Right atrium auricular region (tissue), 2 donors: ENCODE data around the gene GAL3ST2. TPM values are rescaled to one million over a fixed set of nuclear protein-coding genes. Genes with fewer than 3 reads are reported as not detected.

ENCODE experiments used
- DNase-seq: peaks from one replicate; pipeline ENCODE4 v3.0.0-alpha.2; 2019; ENCODE audit warnings: low spot score
- H3K27ac ChIP-seq, 2 donors: fragments of 200-600 bp; sonication (generic); 1 replicate in 1 of 2; 2 replicates in 1 of 2; pipeline ENCODE4 v1.5.1; 2016 to 2019
- H3K27me3 ChIP-seq, 2 donors: fragments of 200-600 bp; sonication (generic); one replicate each; pipeline versions ENCODE4 v1.5.1 to v1.6.0; 2017 to 2019
- H3K36me3 ChIP-seq: fragments of 200-600 bp; sonication (generic); one replicate; pipeline ENCODE4 v1.5.1; 2016
- H3K4me1 ChIP-seq, 2 donors: fragments of 200-600 bp; sonication (generic); one replicate each; pipeline versions ENCODE4 v1.5.1 to v1.6.0; 2017 to 2019
- H3K4me3 ChIP-seq, 2 donors: fragments of 200-600 bp; sonication (generic); 1 replicate in 1 of 2; 2 replicates in 1 of 2; pipeline ENCODE4 v1.5.1; 2017 to 2019; ENCODE audit warnings: mild to moderate bottlenecking in 1 of 2, moderate library complexity in 1 of 2
- H3K9me3 ChIP-seq, 2 donors: fragments of 200-600 bp; sonication (generic); one replicate each; pipeline ENCODE4 v1.5.1; 2019
- CTCF ChIP-seq, 2 donors: fragments of 200-600 bp; sonication (generic); IDR thresholded peaks; one replicate each; pipeline ENCODE4 v1.5.1; 2019; ENCODE audit warnings: antibody characterized with exemption in 2 of 2
- total RNA-seq, 2 donors: library from RNA; depleted of rRNA; stranded (reverse); fragments of >200 nt; gene quantifications; one replicate each; pipeline ENCODE4 v1.1.0, GENCODE V29; 2016

Gene GAL3ST2
- total RNA-seq, 2 donors from 2014 or later = 0.56 to 1.1 TPM

GRCh38 chr2:241770936-241771285, 5.7 kb upstream of the GAL3ST2 start:
- Histone ChIP-seq H3K36me3 (no peaks in the 10 kb centered on the region), H3K4me3 (no peak overlapping the region), H3K4me1 (no peaks in the 10 kb centered on the region), H3K9me3 (no peaks in the 10 kb centered on the region), H3K27me3 (no peaks in the 10 kb centered on the region), H3K27ac (no peak overlapping the region)
- DNase-seq = no peak
- TF ChIP-seq CTCF (IDR thresholded peaks at IDR 0.05) = no peak

DNA sequence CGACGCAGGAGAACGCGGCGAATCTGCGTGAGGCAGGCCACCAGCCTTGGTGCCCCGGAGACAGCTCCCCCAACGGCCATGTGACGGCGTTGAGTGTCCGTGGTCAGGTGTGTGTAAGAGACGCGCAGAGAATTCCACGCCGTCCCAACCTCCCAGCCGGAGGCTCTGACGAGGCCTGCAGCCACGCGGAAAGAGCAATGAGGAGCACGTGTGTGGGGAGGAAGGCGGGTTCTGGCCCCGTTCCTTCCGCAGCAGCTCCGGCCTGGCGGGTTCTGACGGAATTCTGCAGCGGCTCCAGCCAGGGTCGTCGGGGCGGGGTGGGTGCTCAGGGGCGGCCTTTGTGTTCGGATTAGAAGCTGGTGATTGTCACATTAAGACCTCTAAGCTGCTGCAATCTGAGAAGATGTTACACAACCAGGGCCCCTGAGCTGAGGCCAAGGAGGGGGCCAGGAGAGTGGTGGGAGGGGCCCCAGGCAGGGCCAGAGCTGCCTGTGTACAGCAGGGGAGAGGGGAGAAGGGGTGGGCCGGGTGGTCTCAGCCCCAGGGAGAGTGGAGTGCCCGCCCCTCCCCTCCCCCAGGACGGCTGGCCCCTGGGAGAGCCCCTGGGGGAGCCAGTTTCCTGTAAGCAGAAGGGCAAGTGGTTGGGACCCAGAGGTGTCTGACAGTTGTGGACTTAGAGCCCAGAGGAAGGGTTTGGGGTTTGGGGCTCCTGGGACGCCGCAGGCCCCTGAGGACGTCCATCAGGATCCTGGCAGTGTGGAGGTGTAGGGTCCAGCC, 5.1 kb upstream of the GAL3ST2 start:
- no peaks in the 10 kb centered on the region for H3K27me3 ChIP-seq
- H3K9me3 ChIP-seq = no peaks in the 10 kb centered on the region
- no peaks in the 10 kb centered on the region for H3K36me3 ChIP-seq
- no peaks in the 10 kb centered on the region for H3K4me1 ChIP-seq
- peak; percentile 57 for DNase-seq
- no peak overlapping the region for H3K4me3 ChIP-seq
- H3K27ac ChIP-seq = no peak overlapping the region
- no peak for TF ChIP-seq CTCF (IDR thresholded peaks at IDR 0.05)

DNA sequence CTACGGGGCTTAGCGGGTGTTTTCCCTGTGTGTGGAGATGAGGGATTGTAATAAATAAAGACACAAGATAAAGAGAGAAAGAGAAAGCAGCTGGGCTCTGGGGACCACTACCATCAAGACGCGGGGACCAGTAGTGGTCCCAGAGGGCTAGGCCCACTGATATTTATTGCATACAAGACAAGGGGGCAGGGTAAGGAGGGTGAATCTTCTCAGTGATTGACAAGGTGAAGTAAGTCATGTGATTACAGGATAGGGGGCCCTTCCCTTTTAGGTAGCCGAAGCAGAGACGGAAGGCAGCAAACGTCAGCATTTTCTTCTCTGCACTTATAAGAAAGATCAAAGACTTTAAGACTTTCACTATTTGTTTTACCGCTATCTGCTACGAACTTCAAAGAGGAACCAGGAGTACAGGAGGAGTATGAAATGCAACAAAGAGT, 4.5 kb upstream of the GAL3ST2 start:
- Histone ChIP-seq H3K9me3 (no peaks in the 10 kb centered on the region), H3K27ac (no peak overlapping the region), H3K36me3 (no peaks in the 10 kb centered on the region), H3K4me1 (no peaks in the 10 kb centered on the region), H3K27me3 (no peaks in the 10 kb centered on the region), H3K4me3 (no peak overlapping the region)
- peak; percentile 46 for DNase-seq
- no peak for TF ChIP-seq CTCF (IDR thresholded peaks at IDR 0.05)

DNA sequence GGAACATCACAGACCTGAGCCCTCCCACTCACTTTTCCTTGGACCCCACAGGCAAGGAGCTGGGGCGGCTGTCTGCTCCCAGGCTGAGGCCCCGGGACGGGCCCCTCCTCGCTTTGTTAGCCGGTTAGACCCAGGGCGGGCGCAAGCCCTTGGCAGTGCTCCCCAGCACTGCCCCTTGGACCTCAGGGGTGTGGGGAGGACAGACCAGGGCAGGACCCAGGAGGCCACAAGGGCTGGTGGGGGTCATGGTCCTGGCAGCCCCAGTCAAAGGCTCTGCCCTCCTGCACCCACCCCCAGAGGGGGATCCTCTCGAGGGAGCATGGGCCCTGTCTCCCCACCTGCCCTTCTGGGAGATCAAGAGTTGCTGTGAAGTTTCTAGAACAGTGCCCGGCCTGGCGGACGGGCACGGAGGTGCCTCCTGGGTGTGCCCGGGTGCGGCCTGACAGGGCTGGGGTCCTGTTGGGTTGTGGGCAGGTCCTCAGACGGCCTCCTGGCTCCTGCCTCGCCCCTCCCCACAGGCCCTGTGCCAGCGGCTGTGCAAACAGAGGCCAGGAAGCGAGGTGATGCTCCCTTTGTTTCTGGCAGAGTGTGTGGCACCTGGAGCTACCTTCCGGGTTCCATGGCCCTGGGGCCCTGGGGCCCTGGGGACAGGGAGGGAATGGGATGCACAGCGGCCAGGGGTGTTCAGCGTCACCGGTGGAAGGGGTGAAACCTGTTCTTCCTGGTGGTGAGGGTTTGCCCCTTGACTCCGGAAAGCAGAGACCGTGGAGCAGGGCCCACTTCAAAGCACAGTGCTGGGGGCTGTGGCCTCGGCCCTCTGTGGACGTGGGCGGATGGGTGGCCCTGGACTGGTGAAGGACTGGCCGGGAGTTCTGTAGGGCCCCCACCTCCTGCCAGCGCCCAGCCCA, 2.9 kb upstream of the GAL3ST2 start:
- H3K4me3 ChIP-seq = no peak overlapping the region
- H3K27me3 ChIP-seq = no peaks in the 10 kb centered on the region
- H3K27ac ChIP-seq = no peak overlapping the region
- no peaks in the 10 kb centered on the region for H3K36me3 ChIP-seq
- H3K9me3 ChIP-seq = no peaks in the 10 kb centered on the region
- TF ChIP-seq CTCF (IDR thresholded peaks at IDR 0.05) = no peak
- peak; percentile 48 for DNase-seq
- no peaks in the 10 kb centered on the region for H3K4me1 ChIP-seq

DNA sequence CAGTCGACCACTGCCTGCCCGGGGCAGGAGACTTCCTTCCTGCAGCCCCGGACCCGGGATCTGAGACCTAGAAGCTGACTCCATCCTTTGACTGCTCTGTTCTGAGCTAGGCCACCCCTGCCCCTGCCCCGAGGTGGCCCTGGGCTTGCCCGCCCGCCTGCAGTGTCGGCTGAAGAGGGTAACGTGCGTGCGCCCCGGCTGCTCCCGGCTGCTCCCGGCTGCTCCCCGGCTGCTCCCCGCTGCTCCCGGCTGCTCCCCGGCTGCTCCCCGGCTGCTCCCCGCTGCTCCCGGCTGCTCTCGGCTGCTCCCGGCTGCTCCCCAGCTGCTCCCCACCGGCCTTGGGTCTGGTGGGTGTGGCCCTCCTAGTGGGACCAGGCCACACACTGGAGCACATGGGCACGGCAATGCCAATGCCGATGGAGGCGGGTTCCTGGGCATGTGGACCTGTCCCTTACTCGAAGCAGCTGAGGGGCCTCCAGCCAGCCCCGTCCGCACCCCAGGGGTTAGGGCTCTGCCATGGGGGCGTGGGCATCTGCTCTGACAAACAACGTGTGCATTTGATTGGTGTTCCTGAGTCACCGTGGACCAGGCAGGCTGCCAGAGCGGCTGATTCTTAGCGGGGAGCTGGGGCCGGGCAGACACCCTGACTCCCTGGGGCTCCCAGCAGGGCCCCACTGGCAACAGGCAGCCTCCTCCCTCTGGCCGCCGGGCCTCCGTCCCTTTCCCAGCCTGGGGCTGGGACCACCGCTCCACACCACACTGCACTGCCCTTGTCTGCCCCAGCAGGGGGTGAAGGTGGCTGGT, 2.0 kb upstream of the GAL3ST2 start:
- Histone ChIP-seq H3K4me3 (no peak overlapping the region), H3K9me3 (no peaks in the 10 kb centered on the region), H3K4me1 (no peaks in the 10 kb centered on the region), H3K27me3 (no peaks in the 10 kb centered on the region), H3K36me3 (no peaks in the 10 kb centered on the region), H3K27ac (no peak overlapping the region)
- DNase-seq = peak; percentile 56
- TF ChIP-seq CTCF (IDR thresholded peaks at IDR 0.05) = no peak
